Stimulated activated CD4-positive, alpha-beta T cell treated with anti-CD3 and anti-CD28 coated beads, TNF-alpha, amount 100 ng/mL, for 48 hours (primary cell): ENCODE data around the gene FRMD6.

Experiments used
- DNase-seq, 3 donors: peaks; one replicate each; pipeline ENCODE4 v3.0.0-alpha.2; 2020; ENCODE audit warnings: low read depth in 3 of 3

The FRMD6 gene

DNA sequence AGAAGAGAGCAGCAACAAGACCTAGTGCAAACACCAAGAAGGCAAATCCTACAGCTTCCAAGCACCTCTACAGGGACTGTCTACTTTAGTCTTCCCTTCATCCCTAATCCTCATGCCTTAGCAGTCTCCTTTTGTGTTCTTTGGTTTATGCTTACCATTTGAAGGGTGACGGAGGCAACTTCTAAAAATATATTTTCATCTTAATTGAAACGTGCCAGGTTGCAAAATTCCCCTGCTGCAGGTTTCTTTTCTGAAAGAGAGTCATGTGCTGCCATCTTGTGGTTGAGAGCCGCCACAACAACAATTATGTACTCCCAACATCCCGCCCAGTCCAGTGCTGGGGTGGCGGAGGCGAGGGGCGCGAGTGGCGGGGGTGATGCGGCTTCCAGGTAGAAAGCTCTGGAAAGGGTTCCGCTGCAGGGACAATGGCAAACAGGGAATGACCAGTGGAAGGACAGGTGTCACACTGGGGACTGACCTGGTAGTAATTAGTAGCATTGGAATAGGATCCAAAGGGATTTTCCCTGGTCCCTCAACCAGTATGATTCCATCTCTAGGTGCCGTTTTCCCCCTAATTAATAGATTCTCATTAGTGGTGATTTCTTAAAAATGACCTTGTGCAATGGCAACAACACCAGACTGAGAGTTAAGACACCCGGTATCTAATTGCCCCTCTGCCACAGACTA lies 128.4 kb downstream of the FRMD6 start:
- DNase-seq: peak; percentile 47 to 59 (median 55)
